ENCODE results near the gene SRGAP1.
"Not testable (repeated sequence)": the region's sequence is repeated elsewhere in the genome, so short reads cannot be mapped to it uniquely, and the experiment has no call there.

The SRGAP1 gene

DNA sequence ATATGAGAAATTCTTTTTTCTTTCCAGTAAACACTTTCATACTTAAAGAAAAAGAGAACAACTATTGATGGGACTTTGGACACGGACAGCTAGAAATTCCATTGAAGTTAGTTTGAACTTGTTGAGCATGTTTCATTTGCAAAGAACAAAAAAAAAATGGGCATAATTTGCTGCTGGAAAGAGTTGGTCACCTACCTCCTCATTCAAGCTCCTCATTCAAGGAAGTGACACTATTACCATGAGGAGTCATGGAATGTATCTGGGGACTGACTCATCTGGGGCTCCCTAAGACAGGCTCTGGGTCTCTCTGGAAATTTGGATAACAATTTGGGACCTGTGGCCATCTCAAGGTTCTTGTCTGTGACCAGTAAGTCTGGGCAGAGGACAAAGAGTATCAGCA, 327.2 kb downstream of the SRGAP1 start:
- DNase-seq (ENCODE audit: low spot score), result peak; percentile 55

DNA sequence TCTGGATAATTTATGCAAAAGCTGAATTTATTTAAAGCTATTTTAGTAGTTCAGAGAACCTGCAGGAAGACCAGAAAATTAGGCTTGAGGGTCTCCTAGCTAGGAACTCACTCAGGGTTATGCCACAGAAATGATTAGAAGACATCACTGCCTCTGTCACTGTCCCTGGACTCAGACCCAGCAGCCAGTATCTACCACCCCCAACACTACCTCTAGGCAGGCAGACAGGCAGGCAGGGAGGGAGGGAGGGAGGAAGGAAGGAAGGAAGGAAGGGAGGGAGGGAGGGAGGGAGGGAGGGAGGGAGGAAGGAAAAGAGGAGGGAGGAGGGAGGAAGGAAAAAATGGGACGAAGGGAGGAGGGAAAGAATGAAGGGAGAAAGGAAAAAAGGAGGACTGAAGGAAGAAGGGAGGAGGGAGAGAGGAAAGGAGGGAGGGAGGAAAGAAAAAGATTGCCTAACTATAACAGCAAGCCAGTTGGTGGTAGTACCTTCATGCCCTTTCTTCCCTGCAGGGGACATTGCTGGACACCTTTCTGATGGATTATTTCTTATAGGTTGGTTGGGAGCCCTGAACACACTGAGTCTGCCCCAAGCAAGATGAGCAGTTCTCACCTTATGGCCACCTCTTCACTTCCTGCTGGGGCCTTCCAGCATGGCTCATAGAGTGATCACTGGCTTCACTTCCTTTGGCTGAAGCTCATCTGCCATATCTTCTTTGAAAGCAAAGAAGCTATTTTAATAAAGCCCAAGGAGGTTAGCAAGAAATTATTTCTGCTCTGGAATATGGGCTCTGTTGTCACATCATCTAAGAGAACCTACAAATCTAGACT, 327.9 kb downstream of the SRGAP1 start:
- DNase-seq (ENCODE audit: low spot score), result no peak

DNA sequence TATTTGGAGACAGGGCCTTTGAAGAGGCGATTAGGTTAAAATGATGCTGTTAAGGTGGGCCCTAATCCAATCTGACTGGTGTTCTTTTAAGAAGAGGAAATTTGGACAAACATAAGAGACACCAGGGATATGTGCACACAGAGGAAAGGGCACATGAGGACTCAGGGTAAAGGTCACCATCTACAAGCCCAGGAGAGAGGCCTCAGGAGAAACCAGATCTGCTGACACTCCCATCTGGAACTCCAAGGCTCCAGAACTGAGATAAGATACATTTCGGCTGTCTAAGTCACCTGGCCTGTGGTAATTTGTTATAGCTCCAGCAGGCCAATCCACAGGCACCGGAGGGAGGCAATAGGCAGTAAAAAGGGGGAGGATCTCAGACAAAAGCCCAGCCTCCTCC, 329.0 kb downstream of the SRGAP1 start:
- no peak for DNase-seq (ENCODE audit: low spot score)

DNA sequence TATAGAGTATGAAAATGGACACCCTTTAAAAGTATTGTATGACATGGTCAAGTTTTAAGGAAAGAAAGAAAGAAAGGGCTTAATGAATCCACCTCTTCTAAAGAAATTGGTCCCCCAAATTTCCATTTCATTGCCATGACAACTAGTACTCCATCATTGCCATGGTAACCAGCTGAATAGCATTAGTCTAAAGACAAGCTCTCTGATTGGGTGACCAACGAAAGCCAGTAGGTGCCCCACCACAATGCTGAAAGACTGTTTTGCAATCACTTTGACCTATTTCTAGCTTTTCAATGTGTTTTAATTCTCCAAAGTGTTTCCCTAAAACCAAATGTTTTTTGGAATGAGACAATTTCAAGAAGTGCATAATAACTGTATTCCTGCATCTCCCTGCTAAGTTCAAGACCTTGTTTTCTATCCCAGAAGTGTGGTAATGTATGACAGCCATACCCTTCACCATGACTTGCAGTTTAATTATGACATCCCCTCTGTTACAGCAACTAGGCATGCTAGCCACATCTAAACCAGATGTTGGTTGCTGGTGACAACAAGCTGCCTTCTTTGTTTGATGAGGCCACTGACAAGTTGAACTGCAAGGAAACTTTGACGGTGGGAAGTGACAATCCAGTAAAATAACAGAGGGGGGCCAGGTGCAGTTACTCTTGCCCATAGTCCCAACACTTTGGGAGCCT, 330.9 kb downstream of the SRGAP1 start:
- DNase-seq (ENCODE audit: low spot score), result peak; percentile 63

DNA sequence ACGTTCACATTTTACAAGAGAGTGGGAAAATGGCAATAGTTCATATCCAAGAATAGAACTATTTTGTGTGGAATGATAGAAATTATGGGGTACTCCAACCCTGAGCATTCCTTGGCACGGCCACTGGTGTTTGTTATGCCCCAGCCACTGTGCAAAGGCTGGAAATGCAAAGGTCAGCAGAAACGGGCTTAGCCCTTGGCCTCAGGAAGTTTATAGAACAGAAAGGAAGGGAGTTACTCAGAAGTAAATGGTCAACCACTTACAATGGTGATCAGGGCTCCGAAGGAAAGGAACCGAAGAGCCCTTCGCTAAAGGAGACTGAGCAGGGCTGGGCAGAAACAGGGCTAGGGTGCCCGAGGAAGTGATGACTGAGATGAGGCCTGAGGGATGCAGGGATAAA, 332.5 kb downstream of the SRGAP1 start:
- no peak for DNase-seq (ENCODE audit: low spot score)

DNA sequence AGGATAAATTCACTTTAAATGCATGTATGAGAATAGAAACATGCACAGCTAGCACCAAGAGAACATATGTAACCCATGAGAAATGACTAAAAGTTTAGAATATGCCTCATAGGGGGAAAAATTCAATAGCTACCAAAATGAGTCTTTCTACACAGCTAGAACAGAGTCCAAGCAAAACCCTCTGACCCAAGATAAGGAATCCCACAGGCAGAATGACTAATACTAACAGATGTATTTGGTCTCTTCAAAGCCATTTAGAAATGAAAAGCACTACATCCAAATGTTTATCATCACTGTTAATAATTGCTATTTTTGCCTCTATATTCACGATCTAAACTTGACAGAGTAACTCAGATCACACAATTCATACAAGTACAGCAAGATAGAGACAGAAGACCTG, 333.6 kb downstream of the SRGAP1 start:
- peak; percentile 68 for DNase-seq (ENCODE audit: low spot score)

DNA sequence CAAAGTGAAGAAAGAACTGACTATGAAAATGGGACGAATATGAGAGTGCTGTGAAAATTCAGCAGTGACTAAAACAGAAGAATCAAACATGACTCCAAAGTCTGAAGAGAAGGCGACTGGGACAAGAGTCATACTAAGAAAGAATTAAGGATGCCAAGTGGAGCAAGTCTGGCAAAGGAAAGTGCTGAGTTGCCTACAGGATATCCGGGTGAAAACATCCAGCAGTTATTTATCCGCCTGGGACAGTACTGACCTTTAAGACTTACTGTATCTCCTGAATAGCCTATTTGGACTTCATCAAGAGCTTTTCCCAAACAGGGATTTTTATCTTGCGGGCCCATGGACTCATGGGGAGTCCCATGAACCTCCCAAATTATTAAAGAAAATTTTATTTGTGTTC, 336.5 kb downstream of the SRGAP1 start:
- DNase-seq (ENCODE audit: low spot score), result peak; percentile 47

DNA sequence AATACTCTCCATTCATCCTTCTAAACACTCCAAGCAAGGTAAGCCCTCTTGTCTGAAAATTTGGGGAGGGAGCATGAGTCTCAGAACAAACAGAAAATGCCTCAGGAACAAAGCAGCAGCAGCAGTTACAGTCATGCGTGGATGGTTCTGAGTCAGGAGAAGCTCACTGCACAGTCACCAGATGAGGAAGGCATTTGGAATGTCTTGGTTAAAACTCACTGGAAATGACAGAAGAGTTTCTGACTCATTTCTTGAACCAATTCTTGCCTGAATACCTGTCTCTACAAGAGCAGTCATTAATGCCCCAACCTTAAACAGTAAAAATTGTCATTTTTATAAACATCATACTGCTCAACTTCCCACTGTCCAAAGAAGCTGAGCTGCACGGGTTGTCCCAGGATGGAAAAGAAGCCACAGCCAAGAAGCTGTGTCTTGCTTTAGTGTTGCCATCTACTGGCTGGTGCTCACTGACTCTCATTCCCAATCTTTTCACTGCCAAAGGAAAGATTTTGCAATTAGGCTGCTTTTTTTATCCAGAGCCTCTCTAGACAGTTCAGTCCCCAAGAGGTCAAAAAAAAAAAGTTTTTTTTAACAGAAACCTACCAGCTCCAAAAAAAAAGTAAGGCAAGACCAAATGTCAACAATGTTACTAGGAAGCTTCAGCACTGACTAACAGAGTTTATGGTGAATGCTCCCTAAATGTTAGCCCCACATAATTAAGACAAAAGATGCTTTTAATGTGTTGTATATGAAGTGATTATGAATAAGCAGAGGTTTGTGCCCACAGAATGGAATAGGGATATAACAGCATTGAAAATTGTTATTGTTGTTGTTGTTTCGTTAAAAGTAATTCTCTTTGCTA, 337.2 kb downstream of the SRGAP1 start:
- DNase-seq (ENCODE audit: low spot score), result peak; percentile 80

DNA sequence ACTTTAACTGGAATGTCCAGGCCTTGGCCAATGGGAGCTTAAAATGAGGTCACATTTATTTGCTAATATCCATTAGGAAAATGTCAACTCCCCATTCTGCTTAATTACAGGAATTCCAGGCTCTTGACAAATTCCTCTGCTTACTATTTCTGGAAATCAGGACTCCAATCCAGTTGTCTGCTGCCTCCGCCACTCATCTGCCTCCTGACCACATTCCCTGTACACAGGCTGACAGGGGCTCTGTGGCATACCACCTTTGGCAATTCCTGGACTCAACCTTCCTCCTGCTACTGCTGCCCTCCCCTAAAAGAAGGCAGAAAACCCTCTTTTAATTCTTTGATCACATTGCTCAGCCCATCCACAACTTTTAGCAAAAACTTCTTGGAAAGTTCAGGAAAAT, 339.7 kb downstream of the SRGAP1 start:
- DNase-seq (ENCODE audit: low spot score), result no peak

DNA sequence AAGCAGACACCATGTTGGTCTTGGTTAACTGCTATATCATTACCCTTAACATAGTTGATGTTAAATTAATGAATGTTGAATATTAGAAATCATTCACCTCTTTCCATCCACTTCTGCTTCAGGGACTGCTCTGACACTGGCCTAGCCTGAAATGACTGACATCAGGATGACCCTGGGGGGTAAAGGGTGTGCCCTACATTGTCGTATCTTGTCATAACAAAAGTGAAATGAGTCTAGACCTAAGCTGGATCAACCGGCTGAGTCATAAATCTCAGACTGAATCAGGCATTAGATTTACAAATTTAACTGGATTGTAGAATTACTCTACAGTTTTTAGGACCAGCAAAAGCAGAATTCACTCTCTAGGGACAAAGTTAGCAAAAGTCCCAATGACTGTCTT, 342.3 kb downstream of the SRGAP1 start:
- DNase-seq (ENCODE audit: low spot score), result no peak

DNA sequence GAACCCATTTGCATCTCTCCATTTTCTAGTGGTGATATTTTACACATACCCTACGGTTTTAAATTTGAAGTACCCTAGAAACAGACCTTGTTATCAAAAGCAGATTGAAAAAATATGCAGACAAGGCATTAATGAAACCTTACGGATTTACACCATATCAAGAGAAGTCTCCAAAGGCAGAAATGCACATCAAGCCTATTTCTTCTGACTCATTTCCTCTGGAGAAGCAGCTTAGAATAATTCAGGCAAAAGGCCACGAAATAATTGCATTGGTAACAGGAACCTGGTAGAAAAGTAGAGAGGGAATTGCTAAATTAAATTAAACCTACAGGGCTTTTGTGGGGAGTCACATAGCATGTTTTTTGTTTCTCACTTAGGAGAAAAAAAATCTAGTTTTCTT, 342.9 kb downstream of the SRGAP1 start:
- DNase-seq (ENCODE audit: low spot score), result peak; percentile 61

DNA sequence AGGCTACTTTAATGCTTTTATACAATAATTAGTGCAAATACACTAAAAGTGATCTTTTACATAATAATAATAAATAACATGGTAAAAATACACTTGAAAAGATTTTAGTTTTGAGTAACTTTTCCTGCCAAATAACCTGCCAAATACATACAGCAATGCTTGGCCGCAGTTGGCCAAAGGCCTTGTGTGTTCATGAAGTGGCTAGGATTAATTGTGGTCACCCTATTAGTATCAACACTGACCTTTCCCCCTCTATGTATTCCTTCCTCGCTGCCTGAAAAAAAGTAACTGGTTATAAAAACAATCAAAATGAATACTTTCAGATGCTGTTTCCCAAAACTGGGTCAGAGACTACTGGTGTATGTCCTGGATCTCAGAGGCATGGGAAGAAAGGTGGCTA, 343.3 kb downstream of the SRGAP1 start:
- DNase-seq (ENCODE audit: low spot score), result no peak

DNA sequence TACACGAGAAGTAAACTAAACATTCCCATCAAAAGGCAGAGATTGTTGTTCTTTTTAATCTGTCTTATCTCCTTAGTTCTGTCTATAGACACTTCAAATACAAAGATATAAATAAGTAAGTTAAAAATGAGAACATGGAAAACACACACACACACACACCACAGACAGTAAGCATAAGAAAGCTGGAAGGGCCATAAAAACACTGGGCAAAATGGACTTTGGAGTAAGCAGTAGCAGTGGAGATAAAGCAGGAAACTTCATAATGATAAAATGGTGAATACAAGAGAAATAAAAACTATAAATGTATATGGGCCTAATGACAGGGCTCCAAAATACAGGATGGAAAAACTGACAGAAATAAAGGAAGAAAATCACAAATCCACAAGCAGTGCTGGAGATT, 345.0 kb downstream of the SRGAP1 start:
- DNase-seq (ENCODE audit: low spot score), result no peak

DNA sequence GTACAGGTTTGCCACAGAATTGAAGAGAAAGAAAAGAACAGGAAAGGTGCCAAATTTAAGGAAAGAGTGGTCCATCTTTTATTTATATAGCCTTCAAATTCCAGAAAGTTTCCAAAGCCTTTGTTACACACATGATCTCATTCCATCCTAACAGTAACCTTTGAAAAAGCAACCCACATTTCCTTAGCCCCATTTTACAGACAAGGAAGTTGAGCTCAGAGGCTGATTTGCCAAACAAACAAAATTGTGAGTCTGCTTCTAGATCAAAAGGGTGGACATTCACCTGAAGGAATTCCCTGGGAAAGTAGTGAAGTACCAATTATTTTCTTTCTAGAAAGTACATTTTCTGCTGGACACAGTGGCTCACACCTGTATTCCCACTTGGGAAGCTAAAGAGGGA, 345.6 kb downstream of the SRGAP1 start:
- no peak for DNase-seq (ENCODE audit: low spot score)

DNA sequence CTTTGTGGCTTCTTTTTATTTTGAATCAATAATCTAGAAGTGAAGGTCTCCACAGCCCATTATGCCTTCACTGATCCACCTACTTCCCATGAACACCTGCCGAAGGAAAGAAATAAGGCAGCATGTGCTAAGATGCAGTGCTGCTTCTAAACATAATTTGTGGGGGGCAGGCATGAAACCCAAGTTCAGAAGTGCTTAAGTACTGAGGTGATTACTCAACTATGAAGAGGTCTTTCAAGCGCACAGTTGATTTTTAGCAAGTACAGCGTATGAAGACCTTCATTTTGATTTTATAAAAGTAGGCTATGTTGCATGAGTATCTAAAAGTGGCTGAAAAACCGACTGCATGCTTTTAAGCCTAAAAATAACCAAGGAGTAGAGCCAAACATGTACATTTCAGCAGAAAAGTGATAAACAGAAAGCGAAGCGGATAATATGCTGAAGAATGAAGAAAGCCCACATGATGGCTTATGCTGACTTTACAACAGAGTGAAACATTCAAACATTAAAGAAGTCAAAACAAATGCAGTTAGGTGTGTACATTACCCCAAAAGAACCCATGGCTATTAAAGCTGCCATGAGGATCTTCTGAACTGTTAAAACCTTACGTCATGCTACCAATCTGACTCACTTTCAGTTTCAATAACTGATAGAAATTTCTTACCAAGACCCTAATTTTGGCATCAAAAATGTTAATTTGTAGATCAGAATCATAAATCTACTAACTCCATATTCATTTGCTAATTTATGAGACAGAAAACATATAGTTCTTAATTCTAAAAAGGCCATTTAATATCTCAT, 348.3 kb downstream of the SRGAP1 start:
- no peak for DNase-seq (ENCODE audit: low spot score)

DNA sequence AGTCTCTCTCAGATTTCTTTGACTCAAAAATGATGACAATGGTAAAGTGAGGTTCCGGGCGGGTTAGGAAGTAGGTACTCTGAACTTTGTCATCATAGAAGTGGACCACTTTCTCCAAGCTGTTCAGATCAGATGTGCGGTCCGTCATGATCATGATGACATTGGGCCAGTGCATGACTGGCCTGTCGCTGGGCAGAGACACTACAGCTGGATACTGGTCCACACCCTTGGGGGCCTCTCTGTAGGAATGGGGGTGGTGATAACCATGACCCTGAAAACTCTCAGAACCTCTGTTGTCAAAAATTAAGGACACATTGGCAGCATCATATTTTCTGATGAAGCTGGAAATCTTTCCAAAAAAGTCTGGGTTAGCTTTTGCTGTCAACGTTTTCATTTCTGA, 349.4 kb downstream of the SRGAP1 start:
- DNase-seq (ENCODE audit: low spot score), result no peak

DNA sequence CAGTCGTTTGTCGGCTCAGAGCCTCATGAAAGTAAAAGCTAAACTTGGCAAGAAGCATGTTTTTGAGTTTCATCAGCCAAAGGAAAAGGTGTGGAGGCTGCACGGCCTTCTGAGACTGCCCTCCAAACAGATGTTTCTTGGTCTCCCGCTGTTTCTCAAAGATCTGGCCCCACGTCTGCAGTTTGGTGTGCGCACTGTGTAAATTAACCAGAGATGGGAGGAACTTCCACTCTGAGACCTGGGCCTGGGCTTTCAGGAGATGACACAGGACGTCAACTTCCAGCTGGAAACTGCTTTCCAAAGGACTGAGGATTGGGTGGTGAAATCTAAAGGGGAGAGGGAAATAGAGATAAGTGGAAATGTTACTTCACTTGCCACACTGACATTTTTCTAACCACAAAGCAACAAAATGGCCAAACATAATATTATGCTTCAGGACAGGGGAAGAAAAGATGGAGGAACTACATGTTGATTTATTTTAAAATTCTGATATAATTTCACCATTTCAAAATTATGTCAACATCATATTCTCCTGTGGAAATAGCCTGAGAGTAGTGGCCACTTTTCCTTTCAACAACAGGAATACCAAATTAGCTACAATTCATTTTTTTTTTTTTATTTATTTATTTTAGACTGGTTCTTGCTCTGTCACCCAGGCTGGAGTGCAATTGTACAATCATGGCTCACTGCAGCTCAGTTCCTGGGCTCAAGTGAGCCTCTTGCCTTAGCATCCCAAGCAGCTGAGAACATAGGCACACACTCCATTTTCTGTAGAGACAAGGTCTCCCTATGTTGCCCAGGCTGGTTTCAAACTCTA, 350.0 kb downstream of the SRGAP1 start:
- DNase-seq (ENCODE audit: low spot score), result no peak

DNA sequence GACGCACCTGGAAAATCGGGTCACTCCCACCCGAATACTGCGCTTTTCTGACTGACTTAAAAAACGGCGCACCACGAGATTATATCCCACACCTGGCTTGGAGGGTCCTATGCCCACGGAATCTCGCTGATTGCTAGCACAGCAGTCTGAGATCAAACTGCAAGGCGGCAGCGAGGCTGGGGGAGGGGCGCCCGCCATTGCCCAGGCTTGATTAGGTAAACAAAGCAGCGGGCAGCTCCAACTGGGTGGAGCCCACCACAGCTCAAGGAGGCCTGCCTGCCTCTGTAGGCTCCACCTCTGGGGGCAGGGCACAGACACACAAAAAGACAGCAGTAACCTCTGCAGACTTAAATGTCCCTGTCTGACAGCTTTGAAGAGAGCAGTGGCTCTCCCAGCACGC, 351.3 kb downstream of the SRGAP1 start:
- not testable (repeated sequence) for DNase-seq (ENCODE audit: low spot score)

DNA sequence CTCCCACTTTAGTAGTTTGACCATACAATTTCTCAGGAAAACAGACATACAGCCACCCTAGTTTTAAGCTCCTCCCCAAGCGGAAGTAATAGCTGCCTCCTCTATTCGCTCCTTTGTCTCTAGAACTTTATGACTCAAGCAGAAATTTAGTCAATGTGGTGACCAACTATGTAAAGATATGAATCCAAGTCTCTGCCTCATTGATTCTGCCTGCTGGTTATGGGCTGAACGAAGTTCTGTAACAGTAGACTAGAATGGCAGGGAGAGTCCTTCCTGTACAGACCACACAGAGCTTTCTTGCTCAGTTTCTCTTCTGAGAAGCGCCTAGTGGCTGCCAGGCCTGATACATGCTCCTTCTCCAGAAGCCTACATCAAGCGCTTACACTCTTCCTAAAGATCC, 358.5 kb downstream of the SRGAP1 start:
- DNase-seq (ENCODE audit: low spot score), result no peak

DNA sequence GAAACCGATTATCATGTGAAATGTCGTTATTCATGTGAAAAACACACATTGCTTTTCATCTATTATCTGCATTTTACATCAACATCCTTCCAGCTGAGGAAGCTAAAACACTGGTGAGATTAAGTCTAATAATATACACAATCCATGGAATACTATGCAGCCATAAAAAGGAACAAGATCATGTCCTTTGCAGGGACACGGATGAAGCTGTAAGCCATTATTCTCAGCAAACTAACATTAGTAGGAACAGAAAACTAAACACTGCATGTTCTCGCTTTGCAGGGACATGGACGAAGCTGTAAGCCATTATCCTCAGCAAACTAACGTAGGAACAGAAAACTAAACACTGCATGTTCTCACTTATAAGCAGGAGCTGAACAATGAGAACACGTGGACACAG, 359.3 kb downstream of the SRGAP1 start:
- no peak for DNase-seq (ENCODE audit: low spot score)

DNA sequence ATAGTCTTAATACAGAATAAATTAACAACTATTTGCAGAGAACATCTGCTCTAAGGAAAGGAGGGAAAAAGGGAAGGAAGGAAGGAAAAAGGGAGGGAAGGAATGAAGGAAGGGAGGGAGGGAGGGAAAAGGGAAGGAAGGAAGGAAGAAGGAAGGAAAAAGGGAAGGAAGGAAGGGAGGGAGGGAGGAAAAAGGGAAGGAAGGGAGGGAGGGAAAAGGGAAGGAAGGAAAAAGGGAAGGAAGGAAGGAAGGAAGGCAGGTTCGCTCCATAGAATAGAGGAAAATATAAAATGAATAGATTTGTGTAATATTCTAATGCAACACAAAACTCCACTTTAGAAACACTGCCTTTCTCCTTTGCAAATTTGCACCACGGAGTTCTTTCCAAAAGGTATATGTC, 361.0 kb downstream of the SRGAP1 start:
- DNase-seq (ENCODE audit: low spot score), result no peak
